HEK293 (cell line): ENCODE results near the gene LAMA4.
A peak's percentile ranks its signal among the peaks of the same experiment; 100 is the strongest.

Experiments
- ATF2 ChIP-seq: fragments of 450-650 bp; formaldehyde crosslinking; IDR thresholded peaks from 2 replicates; pipeline ENCODE4 v1.5.1; 2016; ENCODE audit warnings: missing biosample characterization, missing genetic modification characterization, low read depth
- GLI2 ChIP-seq: fragments of 450-650 bp; formaldehyde crosslinking; IDR thresholded peaks from 2 replicates; pipeline ENCODE4; 2017; ENCODE audit warnings: missing biosample characterization, missing genetic modification characterization, low read depth, borderline replicate concordance
- GLIS2 ChIP-seq: fragments of 450-650 bp; formaldehyde crosslinking; IDR thresholded peaks from 2 replicates; pipeline ENCODE4 v1.5.1; 2016; ENCODE audit warnings: missing biosample characterization, missing genetic modification characterization
- HOXD13 ChIP-seq: sonication (generic); formaldehyde crosslinking; IDR thresholded peaks from 2 replicates; pipeline ENCODE4 v1.8.0; 2022; ENCODE audit warnings: missing genetic modification reagents, borderline replicate concordance
- IKZF3 ChIP-seq: fragments of 450-650 bp; IDR thresholded peaks from 2 replicates; pipeline ENCODE4 v1.5.0; 2018; ENCODE audit warnings: missing biosample characterization, mild to moderate bottlenecking, missing genetic modification characterization, moderate library complexity
- INSM2 ChIP-seq: fragments of 450-650 bp; formaldehyde crosslinking; IDR thresholded peaks from 2 replicates; pipeline ENCODE4 v1.5.1; 2016; ENCODE audit warnings: missing biosample characterization, missing genetic modification characterization
- MEIS1 ChIP-seq: sonication (generic); formaldehyde crosslinking; IDR thresholded peaks from 2 replicates; pipeline ENCODE4 v1.8.1; 2022; ENCODE audit warnings: missing genetic modification reagents, mild to moderate bottlenecking, borderline replicate concordance
- TRIM28 ChIP-seq: IDR thresholded peaks from 2 replicates; pipeline ENCODE4 v1.6.1; 2011; ENCODE audit warnings: low read length, control low read depth, borderline replicate concordance
- TSHZ1 ChIP-seq: fragments of 450-650 bp; formaldehyde crosslinking; IDR thresholded peaks from 2 replicates; pipeline ENCODE4 v1.5.1; 2016; ENCODE audit warnings: missing biosample characterization, missing genetic modification characterization, borderline replicate concordance
- WT1 ChIP-seq: fragments of 450-650 bp; formaldehyde crosslinking; IDR thresholded peaks from 2 replicates; pipeline ENCODE4 v1.5.1; 2016; ENCODE audit warnings: missing biosample characterization, missing genetic modification characterization
- YY2 ChIP-seq: fragments of 450-650 bp; formaldehyde crosslinking; IDR thresholded peaks from 2 replicates; pipeline ENCODE4 v1.5.1; 2016; ENCODE audit warnings: missing biosample characterization, missing genetic modification characterization
- ZBTB17 ChIP-seq: fragments of 450-650 bp; formaldehyde crosslinking; IDR thresholded peaks from 2 replicates; pipeline ENCODE4 v1.5.1; 2016; ENCODE audit warnings: missing biosample characterization, missing genetic modification characterization
- ZBTB21 ChIP-seq: fragments of 450-650 bp; formaldehyde crosslinking; IDR thresholded peaks from 2 replicates; pipeline ENCODE4 v1.5.1; 2017; ENCODE audit warnings: missing biosample characterization, missing genetic modification characterization
- ZBTB49 ChIP-seq: fragments of 450-650 bp; formaldehyde crosslinking; IDR thresholded peaks from 2 replicates; pipeline ENCODE4 v1.5.1; 2016; ENCODE audit warnings: missing biosample characterization, missing genetic modification characterization, low read depth
- ZNF138 ChIP-seq: fragments of 450-650 bp; formaldehyde crosslinking; IDR thresholded peaks from 2 replicates; pipeline ENCODE4 v1.5.1; 2016; ENCODE audit warnings: missing biosample characterization, missing genetic modification characterization, borderline replicate concordance
- ZNF26 ChIP-seq: fragments of 450-650 bp; formaldehyde crosslinking; IDR thresholded peaks from 2 replicates; pipeline ENCODE4 v1.5.1; 2016; ENCODE audit warnings: missing biosample characterization, missing genetic modification characterization
- ZNF324 ChIP-seq: fragments of 450-650 bp; formaldehyde crosslinking; IDR thresholded peaks from 2 replicates; pipeline ENCODE4 v1.5.1; 2016; ENCODE audit warnings: missing biosample characterization, missing genetic modification characterization
- ZNF366 ChIP-seq: fragments of 450-650 bp; formaldehyde crosslinking; conservative IDR thresholded peaks from 2 replicates; pipeline ENCODE4 v1.5.1; 2016; ENCODE audit warnings: missing biosample characterization, missing genetic modification characterization
- ZNF391 ChIP-seq: fragments of 450-650 bp; formaldehyde crosslinking; IDR thresholded peaks from 2 replicates; pipeline ENCODE4 v1.5.1; 2016; ENCODE audit warnings: low read depth, missing biosample characterization, missing genetic modification characterization, borderline replicate concordance
- ZNF416 ChIP-seq: fragments of 450-650 bp; formaldehyde crosslinking; IDR thresholded peaks from 2 replicates; pipeline ENCODE4 v1.5.1; 2016; ENCODE audit warnings: missing biosample characterization, missing genetic modification characterization
- ZNF514 ChIP-seq: fragments of 450-650 bp; formaldehyde crosslinking; IDR thresholded peaks from 2 replicates; pipeline ENCODE4 v1.5.1; 2016; ENCODE audit warnings: missing biosample characterization, missing genetic modification characterization
- ZNF548 ChIP-seq: fragments of 450-650 bp; formaldehyde crosslinking; IDR thresholded peaks from 2 replicates; pipeline ENCODE4 v1.5.1; 2016; ENCODE audit warnings: missing biosample characterization, missing genetic modification characterization
- ZNF600 ChIP-seq: fragments of 450-650 bp; formaldehyde crosslinking; IDR thresholded peaks from 2 replicates; pipeline ENCODE4 v1.5.1; 2016; ENCODE audit warnings: missing biosample characterization, missing genetic modification characterization
- ZNF626 ChIP-seq: fragments of 450-650 bp; sonication (Bioruptor Pico); formaldehyde crosslinking; IDR thresholded peaks from 2 replicates; pipeline ENCODE4 v1.5.1; 2018; ENCODE audit warnings: missing biosample characterization, missing genetic modification characterization, inconsistent platforms
- ZNF654 ChIP-seq: fragments of 450-650 bp; formaldehyde crosslinking; IDR thresholded peaks from 2 replicates; pipeline ENCODE4 v1.5.1; 2016; ENCODE audit warnings: low read depth, missing biosample characterization, missing genetic modification characterization
- ZNF660 ChIP-seq: fragments of 450-650 bp; IDR thresholded peaks from 2 replicates; pipeline ENCODE4 v1.5.1; 2018; ENCODE audit warnings: missing biosample characterization, mild to moderate bottlenecking, missing genetic modification characterization
- ZNF768 ChIP-seq: fragments of 450-650 bp; formaldehyde crosslinking; IDR thresholded peaks from 2 replicates; pipeline ENCODE4 v1.5.1; 2018; ENCODE audit warnings: missing biosample characterization, mild to moderate bottlenecking, missing genetic modification characterization
- ZXDB ChIP-seq: fragments of 450-650 bp; formaldehyde crosslinking; IDR thresholded peaks from 2 replicates; pipeline ENCODE4 v1.5.1; 2016; ENCODE audit warnings: missing biosample characterization, missing genetic modification characterization

Gene LAMA4

GRCh38 chr6:112216662-112217551 lies 37.5 kb downstream of the LAMA4 start (continued):
- peak; percentile 91 for TF ChIP-seq TSHZ1 (tag by site-specific recombination)
- peak; percentile 98 for TF ChIP-seq ZNF366
- peak; percentile 83 for TF ChIP-seq ZBTB21 (tag by site-specific recombination)
- TF ChIP-seq ZXDB (tag by site-specific recombination), result peak; percentile 66; the same call in 1 of the 2 replicates
- peak; percentile 81 for TF ChIP-seq INSM2
- TF ChIP-seq GLI2, result peak; percentile 59; the same call in 1 of the 2 replicates
- TF ChIP-seq ZNF26 (tag by site-specific recombination), result no peak
- peak; percentile 94 for TF ChIP-seq TRIM28
- no peak for TF ChIP-seq ZNF514 (tag by site-specific recombination)
- no peak for TF ChIP-seq ZBTB49
- TF ChIP-seq ZNF548 (tag by site-specific recombination), result no peak
- TF ChIP-seq ZNF626 (tag by site-specific recombination), result no peak
- 0 out of 2 replicates have a peak, but pooled peaks have one; percentile 55 for TF ChIP-seq HOXD13 (CRISPR knock-in tag)
- TF ChIP-seq ZNF391, result peak; percentile 68; the same call in 1 of the 2 replicates
- TF ChIP-seq GLIS2 (tag by site-specific recombination), result peak; percentile 34; the same call in 1 of the 2 replicates
- no peak for TF ChIP-seq ZNF138 (tag by site-specific recombination)
- TF ChIP-seq MEIS1 (CRISPR knock-in tag), result peak; percentile 88; the same call in 1 of the 2 replicates
- TF ChIP-seq ZNF768, result no peak
- peak; percentile 99 for TF ChIP-seq WT1 (tag by site-specific recombination)
- peak; percentile 22; the same call in 1 of the 2 replicates for TF ChIP-seq YY2 (tag by site-specific recombination)
- TF ChIP-seq ZBTB17 (tag by site-specific recombination), result peak; percentile 80
- TF ChIP-seq ZNF654 (tag by site-specific recombination), result peak; percentile 1; the same call in 1 of the 2 replicates
- peak; percentile 64 for TF ChIP-seq ZNF600 (tag by site-specific recombination)
- TF ChIP-seq IKZF3, result peak; percentile 54
- peak; percentile 95 for TF ChIP-seq ATF2
- TF ChIP-seq ZNF324 (tag by site-specific recombination), result peak; percentile 63
- TF ChIP-seq ZNF416 (tag by site-specific recombination), result no peak
- peak; percentile 74 for TF ChIP-seq ZNF660
